ENCODE measurements around the gene TGFB2. TPM values are rescaled to one million over a fixed set of nuclear protein-coding genes. Genes with fewer than 3 reads are reported as not detected.

Gene TGFB2
- total and polyA plus RNA-seq, 2 experiments from 2014 or later, result 13.6 to 17.1 TPM

DNA sequence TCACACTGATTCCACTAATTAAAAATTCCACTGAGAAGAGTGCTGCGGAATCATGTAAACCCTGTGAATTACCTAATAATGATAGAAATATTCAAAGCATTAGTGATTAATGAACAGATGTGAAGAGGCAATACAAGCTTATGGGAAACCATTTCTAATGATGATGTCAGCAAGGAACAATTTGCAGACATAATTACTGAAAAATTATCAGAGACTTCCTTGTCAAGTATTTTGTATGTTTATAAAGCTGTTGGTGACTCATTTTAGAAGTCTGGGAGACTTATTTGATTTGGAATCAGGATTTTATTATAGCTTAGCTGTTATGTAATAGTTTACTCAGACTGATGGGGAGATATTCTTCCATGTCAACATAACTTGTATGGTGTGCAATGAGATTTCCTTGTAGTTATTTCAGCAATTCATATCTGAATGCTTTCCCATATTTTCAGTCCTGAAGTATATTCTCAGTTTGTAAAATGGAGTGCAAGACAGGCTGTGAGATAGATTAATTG is 135.5 kb downstream of the TGFB2 start:
- no peak overlapping the region for H2AFZ ChIP-seq
- no peaks in the 10 kb centered on the region for H3K9me3 ChIP-seq (ENCODE audit: low read depth)
- H4K20me1 ChIP-seq (ENCODE audit: insufficient read depth, poor library complexity, severe bottlenecking), result no peaks in the 10 kb centered on the region
- H3K4me2 ChIP-seq, result no peak overlapping the region
- DNase-seq (ENCODE audit: low spot score), result no peak
- H3K4me1 ChIP-seq (ENCODE audit: insufficient read depth), result peaks cover 13% of the 10 kb centered on the region
- H3K36me3 ChIP-seq (replicated peaks; ENCODE audit: insufficient read depth, low read depth), result no peaks in the 10 kb centered on the region
- TF ChIP-seq EZH2phosphoT487 (IDR thresholded peaks at IDR 0.05; ENCODE audit: low read depth, severe bottlenecking, unreplicated experiment), result no peak
- no peak for TF ChIP-seq EZH2 (IDR thresholded peaks at IDR 0.05; ENCODE audit: borderline replicate concordance)
- TF ChIP-seq, protein P1, sequence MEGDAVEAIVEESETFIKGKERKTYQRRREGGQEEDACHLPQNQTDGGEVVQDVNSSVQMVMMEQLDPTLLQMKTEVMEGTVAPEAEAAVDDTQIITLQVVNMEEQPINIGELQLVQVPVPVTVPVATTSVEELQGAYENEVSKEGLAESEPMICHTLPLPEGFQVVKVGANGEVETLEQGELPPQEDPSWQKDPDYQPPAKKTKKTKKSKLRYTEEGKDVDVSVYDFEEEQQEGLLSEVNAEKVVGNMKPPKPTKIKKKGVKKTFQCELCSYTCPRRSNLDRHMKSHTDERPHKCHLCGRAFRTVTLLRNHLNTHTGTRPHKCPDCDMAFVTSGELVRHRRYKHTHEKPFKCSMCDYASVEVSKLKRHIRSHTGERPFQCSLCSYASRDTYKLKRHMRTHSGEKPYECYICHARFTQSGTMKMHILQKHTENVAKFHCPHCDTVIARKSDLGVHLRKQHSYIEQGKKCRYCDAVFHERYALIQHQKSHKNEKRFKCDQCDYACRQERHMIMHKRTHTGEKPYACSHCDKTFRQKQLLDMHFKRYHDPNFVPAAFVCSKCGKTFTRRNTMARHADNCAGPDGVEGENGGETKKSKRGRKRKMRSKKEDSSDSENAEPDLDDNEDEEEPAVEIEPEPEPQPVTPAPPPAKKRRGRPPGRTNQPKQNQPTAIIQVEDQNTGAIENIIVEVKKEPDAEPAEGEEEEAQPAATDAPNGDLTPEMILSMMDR (IDR thresholded peaks at IDR 0.05; ENCODE audit: poor library complexity), result no peak
- peak overlapping the region; percentile 66 for H3K27ac ChIP-seq
- H3K27me3 ChIP-seq, result no peaks in the 10 kb centered on the region
- H3K9me2 ChIP-seq (replicated peaks; ENCODE audit: insufficient read depth), result no peaks in the 10 kb centered on the region
- no peak overlapping the region for H3K4me3 ChIP-seq
- no peaks in the 10 kb centered on the region for H3K79me2 ChIP-seq
- 78% methylated on average over 1 of the region's 1 CpG for WGBS (ENCODE audit: low lambda C conversion rate, missing lambda C conversion rate)

DNA sequence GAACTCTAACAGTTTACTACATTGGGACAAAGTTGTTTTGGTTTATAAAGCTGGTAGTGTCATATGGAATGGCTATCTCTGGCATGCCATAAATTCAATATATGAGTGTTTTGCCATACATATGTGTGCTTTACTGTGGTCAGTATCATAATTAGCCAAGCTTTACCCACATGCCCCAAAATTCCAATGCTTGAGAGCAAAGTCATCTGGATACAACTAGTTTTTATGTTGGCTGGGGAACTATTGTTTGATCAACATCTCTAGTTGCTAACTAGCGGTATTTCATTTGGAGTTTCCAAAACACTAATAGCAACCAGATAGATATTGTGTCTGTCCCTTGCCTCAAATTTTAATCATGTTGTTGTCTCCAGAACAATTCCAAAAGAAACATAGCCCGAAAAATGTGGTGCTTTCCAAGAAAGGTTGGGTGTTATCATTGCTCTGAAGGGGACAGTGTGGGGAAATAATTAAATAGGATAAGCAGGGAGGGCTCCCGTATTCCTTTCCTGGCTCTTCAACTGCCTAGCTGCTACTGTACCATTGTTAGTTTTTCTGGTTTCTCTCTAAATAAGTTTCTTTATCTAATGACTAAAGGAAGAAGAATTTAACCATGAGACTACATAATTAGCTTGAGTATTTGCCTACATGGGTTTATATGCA is 136.1 kb downstream of the TGFB2 start:
- H3K4me2 ChIP-seq, result no peak overlapping the region

DNA sequence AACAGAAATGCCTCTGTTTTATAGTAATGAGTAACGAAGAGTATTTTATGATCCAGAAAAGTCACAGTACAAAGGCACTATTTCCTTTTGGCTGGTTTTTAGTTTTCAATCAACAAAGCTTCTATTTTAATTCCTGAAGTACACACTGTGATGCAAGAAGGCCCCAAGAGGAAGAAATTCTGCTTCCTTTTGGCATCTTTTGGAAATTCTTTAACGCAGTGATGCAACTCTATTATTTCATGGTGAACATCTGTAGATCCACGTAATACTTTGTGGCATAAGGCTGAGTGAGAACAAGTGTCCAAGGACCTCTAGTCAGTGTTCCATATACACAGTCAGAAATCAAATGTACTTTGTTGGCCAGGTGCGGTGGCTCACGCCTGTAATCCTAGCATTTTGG is 137.5 kb downstream of the TGFB2 start:
- Histone ChIP-seq H2AFZ (no peak overlapping the region), H3K4me3 (no peak overlapping the region), H3K4me2 (no peak overlapping the region), H3K9me2 (replicated peaks; ENCODE audit: insufficient read depth) (no peaks in the 10 kb centered on the region), H3K27me3 (no peaks in the 10 kb centered on the region), H3K9me3 (ENCODE audit: low read depth) (no peaks in the 10 kb centered on the region), H4K20me1 (ENCODE audit: insufficient read depth, poor library complexity, severe bottlenecking) (no peaks in the 10 kb centered on the region), H3K36me3 (replicated peaks; ENCODE audit: insufficient read depth, low read depth) (no peaks in the 10 kb centered on the region), H3K27ac (no peak overlapping the region), H3K79me2 (no peaks in the 10 kb centered on the region), H3K4me1 (ENCODE audit: insufficient read depth) (peaks cover 13% of the 10 kb centered on the region)
- TF ChIP-seq EZH2phosphoT487 (IDR thresholded peaks at IDR 0.05; ENCODE audit: low read depth, severe bottlenecking, unreplicated experiment), result no peak
- TF ChIP-seq EZH2 (IDR thresholded peaks at IDR 0.05; ENCODE audit: borderline replicate concordance), result no peak
- TF ChIP-seq, protein P1 (IDR thresholded peaks at IDR 0.05; ENCODE audit: poor library complexity), result no peak
- no peak for DNase-seq (ENCODE audit: low spot score)
- 86% methylated on average over 5 of the region's 5 CpGs for WGBS (ENCODE audit: low lambda C conversion rate, missing lambda C conversion rate)

More for the DNA sequence above, 136.1 kb downstream of the TGFB2 start:
- Histone ChIP-seq H3K4me1 (ENCODE audit: insufficient read depth) (peaks cover 13% of the 10 kb centered on the region), H3K79me2 (no peaks in the 10 kb centered on the region), H3K4me3 (no peak overlapping the region), H3K9me3 (ENCODE audit: low read depth) (no peaks in the 10 kb centered on the region), H3K9me2 (replicated peaks; ENCODE audit: insufficient read depth) (no peaks in the 10 kb centered on the region), H3K36me3 (replicated peaks; ENCODE audit: insufficient read depth, low read depth) (no peaks in the 10 kb centered on the region), H4K20me1 (ENCODE audit: insufficient read depth, poor library complexity, severe bottlenecking) (no peaks in the 10 kb centered on the region), H3K27me3 (no peaks in the 10 kb centered on the region), H3K27ac (peak overlapping the region; percentile 47), H2AFZ (no peak overlapping the region)
- DNase-seq (ENCODE audit: low spot score), result no peak
- WGBS (ENCODE audit: low lambda C conversion rate, missing lambda C conversion rate), result 57% methylated on average over 3 of the region's 3 CpGs
- TF ChIP-seq EZH2 (IDR thresholded peaks at IDR 0.05; ENCODE audit: borderline replicate concordance), result no peak

DNA sequence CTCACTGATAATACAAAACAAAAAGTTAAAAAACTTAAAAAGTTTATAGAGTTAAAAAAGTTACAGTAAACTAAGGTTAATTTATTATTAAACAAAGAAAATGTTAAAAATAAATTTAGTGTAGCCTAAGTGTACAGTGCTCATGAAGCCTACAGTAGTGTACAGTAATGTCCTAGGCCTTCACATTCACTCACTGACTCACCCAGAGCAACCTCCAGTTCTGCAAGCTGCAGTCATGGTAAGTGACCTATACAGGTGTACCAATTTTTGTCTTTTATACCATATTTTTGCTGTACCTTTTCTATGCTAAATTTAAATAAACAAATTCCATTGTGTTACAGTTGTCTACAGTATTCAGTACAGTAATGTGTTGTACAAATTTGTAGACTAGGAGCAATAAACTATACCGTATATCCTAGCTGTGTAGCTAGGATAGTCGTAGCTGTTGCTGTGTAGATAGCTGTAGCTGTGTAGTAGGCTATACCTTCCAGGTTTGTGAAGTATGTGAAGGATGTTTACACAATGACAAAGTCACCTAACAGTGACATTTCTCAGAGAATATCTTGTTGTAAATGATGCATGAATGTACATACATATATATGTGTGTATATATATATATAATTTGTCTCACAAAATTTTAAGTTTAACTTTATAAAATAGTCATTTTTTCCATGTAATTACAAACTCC is 140.2 kb downstream of the TGFB2 start:
- H3K4me2 ChIP-seq, result no peak overlapping the region
- H3K27me3 ChIP-seq, result no peaks in the 10 kb centered on the region
- no peaks in the 10 kb centered on the region for H4K20me1 ChIP-seq (ENCODE audit: insufficient read depth, poor library complexity, severe bottlenecking)
- no peak overlapping the region for H3K27ac ChIP-seq
- peaks cover 8% of the 10 kb centered on the region for H3K4me1 ChIP-seq (ENCODE audit: insufficient read depth)
- no peak overlapping the region for H2AFZ ChIP-seq
- DNase-seq (ENCODE audit: low spot score), result no peak
- H3K4me3 ChIP-seq, result no peak overlapping the region
- no peaks in the 10 kb centered on the region for H3K79me2 ChIP-seq
- H3K9me2 ChIP-seq (replicated peaks; ENCODE audit: insufficient read depth), result no peaks in the 10 kb centered on the region
- no peaks in the 10 kb centered on the region for H3K36me3 ChIP-seq (replicated peaks; ENCODE audit: insufficient read depth, low read depth)
- H3K9me3 ChIP-seq (ENCODE audit: low read depth), result no peaks in the 10 kb centered on the region
- WGBS (ENCODE audit: low lambda C conversion rate, missing lambda C conversion rate), result 85% methylated on average over 2 of the region's 2 CpGs
- no peak for TF ChIP-seq EZH2 (IDR thresholded peaks at IDR 0.05; ENCODE audit: borderline replicate concordance)
- no peak for TF ChIP-seq EZH2phosphoT487 (IDR thresholded peaks at IDR 0.05; ENCODE audit: low read depth, severe bottlenecking, unreplicated experiment)
- TF ChIP-seq, protein P1 (IDR thresholded peaks at IDR 0.05; ENCODE audit: poor library complexity), result no peak
